Neural progenitor cell (in vitro differentiated cells): ENCODE results near the gene CRYGS.

ENCODE experiments used
- EZH2 ChIP-seq: fragments of 200-600 bp; sonication (generic); IDR thresholded peaks from 2 replicates; pipeline ENCODE4 v1.6.1; 2017; ENCODE audit warnings: antibody characterized with exemption, mild to moderate bottlenecking, moderate library complexity
- TF ChIP-seq, protein P1 (sequence below): fragments of 200-600 bp; sonication (generic); IDR thresholded peaks from 2 replicates; pipeline ENCODE4 v1.5.1; 2017; ENCODE audit warnings: antibody characterized with exemption, mild to moderate bottlenecking

DNA sequence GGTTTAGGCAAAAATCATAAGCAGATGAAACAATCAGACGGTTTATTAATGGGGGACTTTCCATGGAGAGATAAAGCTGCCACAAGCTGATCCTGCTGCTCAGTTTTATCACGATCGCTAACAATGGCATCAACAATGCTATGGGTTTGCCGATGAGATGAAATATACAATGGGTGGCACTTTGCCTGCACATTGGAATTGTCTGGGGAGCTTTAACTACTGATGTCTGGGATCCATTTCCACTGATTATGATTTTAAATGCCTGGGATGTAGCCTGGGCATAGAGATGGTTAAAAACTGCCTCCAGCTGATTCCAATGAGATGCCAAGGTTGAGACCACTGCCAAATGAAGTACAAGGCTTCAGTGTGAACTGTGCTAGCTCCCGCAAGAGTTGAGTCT lies 30.8 kb downstream of the CRYGS start:
- TF ChIP-seq, protein P1, sequence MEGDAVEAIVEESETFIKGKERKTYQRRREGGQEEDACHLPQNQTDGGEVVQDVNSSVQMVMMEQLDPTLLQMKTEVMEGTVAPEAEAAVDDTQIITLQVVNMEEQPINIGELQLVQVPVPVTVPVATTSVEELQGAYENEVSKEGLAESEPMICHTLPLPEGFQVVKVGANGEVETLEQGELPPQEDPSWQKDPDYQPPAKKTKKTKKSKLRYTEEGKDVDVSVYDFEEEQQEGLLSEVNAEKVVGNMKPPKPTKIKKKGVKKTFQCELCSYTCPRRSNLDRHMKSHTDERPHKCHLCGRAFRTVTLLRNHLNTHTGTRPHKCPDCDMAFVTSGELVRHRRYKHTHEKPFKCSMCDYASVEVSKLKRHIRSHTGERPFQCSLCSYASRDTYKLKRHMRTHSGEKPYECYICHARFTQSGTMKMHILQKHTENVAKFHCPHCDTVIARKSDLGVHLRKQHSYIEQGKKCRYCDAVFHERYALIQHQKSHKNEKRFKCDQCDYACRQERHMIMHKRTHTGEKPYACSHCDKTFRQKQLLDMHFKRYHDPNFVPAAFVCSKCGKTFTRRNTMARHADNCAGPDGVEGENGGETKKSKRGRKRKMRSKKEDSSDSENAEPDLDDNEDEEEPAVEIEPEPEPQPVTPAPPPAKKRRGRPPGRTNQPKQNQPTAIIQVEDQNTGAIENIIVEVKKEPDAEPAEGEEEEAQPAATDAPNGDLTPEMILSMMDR: no peak
- no peak for TF ChIP-seq EZH2
